HEK293 (cell line): Measurements from ENCODE around the gene PLA2G4D.

Experiments
- CTCF ChIA-PET: fragments of 350-600 bp; formaldehyde crosslinking; extraction: SDS; loops from one replicate; lab custom pipeline; 2021; ENCODE audit warnings: antibody characterized with exemption; lab: Yijun Ruan, JAX
- POLR2A ChIA-PET: fragments of 300-600 bp; formaldehyde crosslinking; extraction: SDS; loops from one replicate; lab custom pipeline; 2020; ENCODE audit warnings: antibody characterized with exemption, inconsistent platforms; lab: Yijun Ruan, JAX
- H3K27ac ChIP-seq: fragments of 200-500 bp; sonication (Bioruptor generic); 2 replicates; pipeline ENCODE4 v1.5.1; 2014; ENCODE audit warnings: low read depth, low read length, control low read depth, inconsistent platforms; ENCODE audit errors: extremely low read depth
- H3K36me3 ChIP-seq, 2 experiments: fragments of 200-500 bp in 1 of 2; sonication (Bioruptor generic) in 1 of 2; 1 replicate in 1 of 2; 2 replicates in 1 of 2; pipeline ENCODE4 v1.5.1; 2014 to 2017; ENCODE audit warnings: inconsistent platforms in 2 of 2, low read length in 2 of 2; ENCODE audit not compliant: control insufficient read depth in 2 of 2, insufficient read depth in 1 of 2
- H3K4me1 ChIP-seq: fragments of 200-500 bp; sonication (Bioruptor generic); 2 replicates; pipeline ENCODE4 v1.5.1; 2014; ENCODE audit warnings: mild to moderate bottlenecking, low read length, inconsistent platforms; ENCODE audit not compliant: control insufficient read depth, insufficient read depth
- H3K4me3 ChIP-seq: 2 replicates; pipeline ENCODE4 v1.5.1; 2011; ENCODE audit warnings: low read depth, mild to moderate bottlenecking, control low read depth, low read length, moderate library complexity
- H3K9me3 ChIP-seq: fragments of 200-500 bp; sonication (Bioruptor generic); 2 replicates; pipeline ENCODE4 v1.5.1; 2014; ENCODE audit warnings: low read depth, low read length, inconsistent platforms; ENCODE audit not compliant: control insufficient read depth, insufficient read depth
- INSM2 ChIP-seq: fragments of 450-650 bp; formaldehyde crosslinking; IDR thresholded peaks from 2 replicates; pipeline ENCODE4 v1.5.1; 2016; ENCODE audit warnings: missing biosample characterization, missing genetic modification characterization
- PRDM2 ChIP-seq: fragments of 450-650 bp; formaldehyde crosslinking; IDR thresholded peaks from 2 replicates; pipeline ENCODE4 v1.5.1; 2016; ENCODE audit warnings: missing biosample characterization, missing genetic modification characterization, borderline replicate concordance
- ZIC2 ChIP-seq: fragments of 450-650 bp; formaldehyde crosslinking; IDR thresholded peaks from 2 replicates; pipeline ENCODE4 v1.5.1; 2016; ENCODE audit warnings: missing biosample characterization, missing genetic modification characterization
- ZNF223 ChIP-seq: fragments of 450-650 bp; formaldehyde crosslinking; IDR thresholded peaks from 2 replicates; pipeline ENCODE4 v1.5.1; 2016; ENCODE audit warnings: missing biosample characterization, missing genetic modification characterization
- ZNF362 ChIP-seq: fragments of 450-650 bp; formaldehyde crosslinking; IDR thresholded peaks from 2 replicates; pipeline ENCODE4 v1.5.1; 2016; ENCODE audit warnings: missing biosample characterization, missing genetic modification characterization
- ZNF510 ChIP-seq: fragments of 450-650 bp; formaldehyde crosslinking; IDR thresholded peaks from 2 replicates; pipeline ENCODE4 v1.5.1; 2018; ENCODE audit warnings: mild to moderate bottlenecking, missing genetic modification characterization, missing biosample characterization; ENCODE audit not compliant: insufficient replicate concordance
- ZNF585B ChIP-seq: fragments of 450-650 bp; formaldehyde crosslinking; IDR thresholded peaks from 2 replicates; pipeline ENCODE4 v1.5.1; 2016; ENCODE audit warnings: missing biosample characterization, missing genetic modification characterization
- ZNF624 ChIP-seq: fragments of 450-650 bp; formaldehyde crosslinking; IDR thresholded peaks from 2 replicates; pipeline ENCODE4 v1.5.1; 2017; ENCODE audit warnings: missing biosample characterization, missing genetic modification characterization
- ZNF629 ChIP-seq: fragments of 450-650 bp; formaldehyde crosslinking; IDR thresholded peaks from 2 replicates; pipeline ENCODE4 v1.5.1; 2017; ENCODE audit warnings: missing biosample characterization, missing genetic modification characterization
- ZNF747 ChIP-seq: fragments of 450-650 bp; formaldehyde crosslinking; IDR thresholded peaks from 2 replicates; pipeline ENCODE4 v1.5.1; 2016; ENCODE audit warnings: missing biosample characterization, missing genetic modification characterization
- ZNF768 ChIP-seq: fragments of 450-650 bp; formaldehyde crosslinking; IDR thresholded peaks from 2 replicates; pipeline ENCODE4 v1.5.1; 2018; ENCODE audit warnings: missing biosample characterization, mild to moderate bottlenecking, missing genetic modification characterization

PLA2G4D gene

GRCh38 chr15:42090370-42090769, 4.0 kb downstream of the PLA2G4D start (continued):
- no peak for TF ChIP-seq PRDM2 (tag by site-specific recombination)
- TF ChIP-seq ZNF629 = no peak
- TF ChIP-seq INSM2 (tag by site-specific recombination) = no peak
- TF ChIP-seq, all 188 proteins: peak for 0

GRCh38 chr15:42089942-42090341, 4.4 kb downstream of the PLA2G4D start:
- POLR2A ChIA-PET = no interaction called here
- no peak overlapping the region for H3K4me3 ChIP-seq
- TF ChIP-seq ZNF768 (tag by site-specific recombination) = 0 out of 2 replicates have a peak, but pooled peaks have one; percentile 48
- no peak for TF ChIP-seq ZNF510
- no peak for TF ChIP-seq ZNF747 (tag by site-specific recombination)
- no peak for TF ChIP-seq ZNF624 (tag by site-specific recombination)
- TF ChIP-seq ZNF362 (tag by site-specific recombination) = no peak
- TF ChIP-seq ZNF585B = no peak
- TF ChIP-seq, all 188 proteins: peak for 1
- H3K9me3 ChIP-seq = no peaks in the 10 kb centered on the region
- no peak overlapping the region for H3K27ac ChIP-seq
- 0 out of 2 replicates have a peak, but pooled peaks cover 3% of the 10 kb centered on the region for H3K4me1 ChIP-seq
- CTCF ChIA-PET = interaction anchor here (1.9 kb wide), 1 partner anchor 45 kb away, joined by 7 read pairs; no protein-coding TSS in a partner anchor
- no peaks in the 10 kb centered on the region for H3K36me3 ChIP-seq

- ChIA-PET POLR2A (no interaction called here), CTCF (interaction anchor here (0.6 kb wide), 1 partner anchor 267 kb away, joined by 7 read pairs; no protein-coding TSS in a partner anchor)
- Histone ChIP-seq H3K4me1 (0 out of 2 replicates have a peak, but pooled peaks cover 3% of the 10 kb centered on the region), H3K9me3 (no peaks in the 10 kb centered on the region), H3K36me3 (no peaks in the 10 kb centered on the region), H3K4me3 (no peak overlapping the region), H3K27ac (no peak overlapping the region)
- TF ChIP-seq ZIC2 (tag by site-specific recombination) (peak; percentile 74), ZNF223 (tag by site-specific recombination) (no peak)
Observed at GRCh38 chr15:42088801-42089640, 5.3 kb downstream of the PLA2G4D start.
